ENCODE results near the gene OR10H3.
"Not testable (repeated sequence)": the region's sequence is repeated elsewhere in the genome, so short reads cannot be mapped to it uniquely, and the experiment has no call there.

Gene OR10H3

GRCh38 chr19:15779756-15780476, 42.1 kb downstream of the OR10H3 start:
- DNase-seq: no peak

GRCh38 chr19:15780610-15781418, 43.0 kb downstream of the OR10H3 start:
- no peak for DNase-seq

- DNase-seq: no peak
Measured at GRCh38 chr19:15781661-15782060, 43.9 kb downstream of the OR10H3 start.

GRCh38 chr19:15782211-15782610, 44.4 kb downstream of the OR10H3 start:
- no peak for DNase-seq

- not testable (repeated sequence) for DNase-seq
Measured at GRCh38 chr19:15782896-15783295, 45.1 kb downstream of the OR10H3 start.

- DNase-seq: no peak
Measured at GRCh38 chr19:15787611-15788155, 49.9 kb downstream of the OR10H3 start, which contains the start of gene OR10H5. OR10H5 (plus strand) TSS chr19:15787661; CDS start chr19:15794049, 6,388 bp downstream.

- no peak for DNase-seq
Measured at GRCh38 chr19:15788594-15789270, 50.9 kb downstream of the OR10H3 start.

- DNase-seq: no peak
Measured at GRCh38 chr19:15790096-15790495, 52.3 kb downstream of the OR10H3 start.

Measured in NCI-H1436 treated with DMSO at 0.1 percent for 48 hours (cell line).